Measurements from ENCODE around the gene TPH1.

DNA sequence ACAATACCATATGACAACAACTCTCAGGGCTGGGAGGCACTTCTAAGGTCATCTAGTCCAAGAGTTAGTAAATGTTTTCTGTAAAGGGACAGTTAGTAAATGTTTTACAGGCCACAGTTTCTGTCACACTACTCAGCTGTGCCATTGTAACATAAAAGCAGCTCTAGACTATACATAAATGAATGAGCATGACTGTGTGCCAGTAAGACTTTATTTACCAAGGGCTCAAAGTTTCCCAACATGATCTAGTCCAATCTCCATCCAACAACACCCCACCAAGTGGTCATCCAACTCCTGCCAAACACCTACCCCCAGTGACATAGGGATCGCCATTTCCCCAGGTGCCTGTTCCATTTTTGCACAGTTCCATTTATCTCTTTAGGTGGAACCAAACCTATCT, 45.3 kb downstream of the TPH1 start:
- TF ChIP-seq CTCF (conservative IDR thresholded peaks at IDR 0.05; ENCODE audit: low read length) (no peak), EZH2phosphoT487 (IDR thresholded peaks at IDR 0.05; ENCODE audit: borderline replicate concordance) (no peak)

Measured in Loucy (cell line).